Glutamatergic neuron (in vitro differentiated cells): Measurements from ENCODE around the gene TMEM196. TPM values are rescaled to one million over a fixed set of nuclear protein-coding genes. Genes with fewer than 3 reads are reported as not detected.

Experiments used
- DNase-seq: peaks from one replicate; pipeline ENCODE4 v3.0.0; 2022
- H3K27ac Mint-ChIP-seq: one replicate; pipeline ENCODE4 v1.8.0; 2020; ENCODE audit warnings: mild to moderate bottlenecking, mixed read lengths, inconsistent platforms; ENCODE audit not compliant: unreplicated experiment
- H3K27me3 Mint-ChIP-seq: one replicate; pipeline ENCODE4 v1.8.0; 2020; ENCODE audit warnings: mild to moderate bottlenecking, moderate library complexity, mixed read lengths, inconsistent platforms; ENCODE audit not compliant: unreplicated experiment
- H3K36me3 Mint-ChIP-seq: one replicate; pipeline ENCODE4 v1.8.0; 2020; ENCODE audit warnings: mild to moderate bottlenecking, mixed read lengths, inconsistent platforms; ENCODE audit not compliant: unreplicated experiment
- H3K4me1 Mint-ChIP-seq: one replicate; pipeline ENCODE4 v1.8.0; 2020; ENCODE audit warnings: mild to moderate bottlenecking, low read depth, mixed read lengths, inconsistent platforms; ENCODE audit not compliant: unreplicated experiment
- H3K4me3 Mint-ChIP-seq: one replicate; pipeline ENCODE4 v1.8.0; 2020; ENCODE audit warnings: mild to moderate bottlenecking, mixed read lengths, inconsistent platforms; ENCODE audit not compliant: unreplicated experiment
- H3K9me3 Mint-ChIP-seq: one replicate; pipeline ENCODE4 v1.8.0; 2020; ENCODE audit warnings: mild to moderate bottlenecking, moderate library complexity, mixed read lengths, inconsistent platforms; ENCODE audit not compliant: unreplicated experiment
- total RNA-seq: library from RNA; stranded (reverse); fragmentation: NEBNext Ultra II Directional; extraction: Animal tissue kit (Norgen Biotek cat#: 25700); gene quantifications from one replicate; pipeline ENCODE4 v1.2.1, GENCODE V29; 2021; ENCODE audit not compliant: unreplicated experiment
- TF ChIP-seq, protein P1 (sequence below): fragments of 200-600 bp; sonication (generic); IDR thresholded peaks from one replicate; pipeline ENCODE4 v1.5.0; 2021; ENCODE audit not compliant: partially characterized antibody, unreplicated experiment

TMEM196 gene
- total RNA-seq, 1 donor from 2014 or later = 3.6 TPM

DNA sequence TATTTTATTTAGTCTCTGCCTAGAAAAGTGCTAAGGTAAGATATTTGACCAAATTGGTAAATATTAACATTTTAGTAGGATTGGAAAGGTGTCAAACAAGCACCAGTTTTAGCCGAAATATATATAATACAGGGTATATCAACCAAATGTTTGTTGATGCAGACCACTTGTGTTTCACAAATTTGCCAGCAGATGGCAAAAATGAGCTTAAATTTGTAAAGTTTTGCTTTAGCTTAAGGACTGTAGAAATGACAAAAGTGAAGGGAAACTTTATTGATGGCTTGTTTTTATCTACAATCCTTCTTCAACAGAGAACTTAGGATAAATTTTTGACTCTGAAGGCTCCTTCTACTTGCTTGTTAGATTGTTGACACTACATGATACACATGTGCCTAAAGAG is 59.7 kb downstream of the TMEM196 start:
- DNase-seq = peak; percentile 26
- no peak overlapping the region for H3K4me3 Mint-ChIP-seq
- H3K27me3 Mint-ChIP-seq = peaks cover 3% of the 10 kb centered on the region
- H3K27ac Mint-ChIP-seq = no peak overlapping the region
- H3K9me3 Mint-ChIP-seq = peaks cover 4% of the 10 kb centered on the region
- no peaks in the 10 kb centered on the region for H3K36me3 Mint-ChIP-seq
- TF ChIP-seq, protein P1, sequence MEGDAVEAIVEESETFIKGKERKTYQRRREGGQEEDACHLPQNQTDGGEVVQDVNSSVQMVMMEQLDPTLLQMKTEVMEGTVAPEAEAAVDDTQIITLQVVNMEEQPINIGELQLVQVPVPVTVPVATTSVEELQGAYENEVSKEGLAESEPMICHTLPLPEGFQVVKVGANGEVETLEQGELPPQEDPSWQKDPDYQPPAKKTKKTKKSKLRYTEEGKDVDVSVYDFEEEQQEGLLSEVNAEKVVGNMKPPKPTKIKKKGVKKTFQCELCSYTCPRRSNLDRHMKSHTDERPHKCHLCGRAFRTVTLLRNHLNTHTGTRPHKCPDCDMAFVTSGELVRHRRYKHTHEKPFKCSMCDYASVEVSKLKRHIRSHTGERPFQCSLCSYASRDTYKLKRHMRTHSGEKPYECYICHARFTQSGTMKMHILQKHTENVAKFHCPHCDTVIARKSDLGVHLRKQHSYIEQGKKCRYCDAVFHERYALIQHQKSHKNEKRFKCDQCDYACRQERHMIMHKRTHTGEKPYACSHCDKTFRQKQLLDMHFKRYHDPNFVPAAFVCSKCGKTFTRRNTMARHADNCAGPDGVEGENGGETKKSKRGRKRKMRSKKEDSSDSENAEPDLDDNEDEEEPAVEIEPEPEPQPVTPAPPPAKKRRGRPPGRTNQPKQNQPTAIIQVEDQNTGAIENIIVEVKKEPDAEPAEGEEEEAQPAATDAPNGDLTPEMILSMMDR = peak; percentile 68
- peaks cover 2% of the 10 kb centered on the region for H3K4me1 Mint-ChIP-seq

DNA sequence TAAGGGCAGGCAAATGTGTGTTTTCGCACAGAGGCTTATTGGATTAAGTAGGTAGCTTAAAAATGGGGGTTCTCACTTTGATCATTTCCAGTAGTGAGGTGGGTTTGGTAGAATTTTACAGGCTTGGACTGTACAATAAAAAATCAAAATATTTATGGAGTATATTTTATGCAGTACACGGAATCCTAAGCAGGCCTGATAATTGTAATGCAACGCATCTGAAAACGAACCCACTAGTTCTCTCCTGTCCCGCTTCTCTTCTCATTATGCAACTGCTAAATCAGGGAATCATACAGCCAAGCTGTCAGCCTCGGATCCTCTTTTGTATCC is 64.2 kb downstream of the TMEM196 start:
- Mint-ChIP-seq H3K27me3 (peaks cover 3% of the 10 kb centered on the region), H3K27ac (peak overlapping the region; percentile 94), H3K4me3 (peak overlapping the region; percentile 93), H3K36me3 (no peaks in the 10 kb centered on the region), H3K9me3 (peaks cover 7% of the 10 kb centered on the region), H3K4me1 (peaks cover 24% of the 10 kb centered on the region)
- TF ChIP-seq, protein P1 = peak; percentile 52
- no peak for DNase-seq

DNA sequence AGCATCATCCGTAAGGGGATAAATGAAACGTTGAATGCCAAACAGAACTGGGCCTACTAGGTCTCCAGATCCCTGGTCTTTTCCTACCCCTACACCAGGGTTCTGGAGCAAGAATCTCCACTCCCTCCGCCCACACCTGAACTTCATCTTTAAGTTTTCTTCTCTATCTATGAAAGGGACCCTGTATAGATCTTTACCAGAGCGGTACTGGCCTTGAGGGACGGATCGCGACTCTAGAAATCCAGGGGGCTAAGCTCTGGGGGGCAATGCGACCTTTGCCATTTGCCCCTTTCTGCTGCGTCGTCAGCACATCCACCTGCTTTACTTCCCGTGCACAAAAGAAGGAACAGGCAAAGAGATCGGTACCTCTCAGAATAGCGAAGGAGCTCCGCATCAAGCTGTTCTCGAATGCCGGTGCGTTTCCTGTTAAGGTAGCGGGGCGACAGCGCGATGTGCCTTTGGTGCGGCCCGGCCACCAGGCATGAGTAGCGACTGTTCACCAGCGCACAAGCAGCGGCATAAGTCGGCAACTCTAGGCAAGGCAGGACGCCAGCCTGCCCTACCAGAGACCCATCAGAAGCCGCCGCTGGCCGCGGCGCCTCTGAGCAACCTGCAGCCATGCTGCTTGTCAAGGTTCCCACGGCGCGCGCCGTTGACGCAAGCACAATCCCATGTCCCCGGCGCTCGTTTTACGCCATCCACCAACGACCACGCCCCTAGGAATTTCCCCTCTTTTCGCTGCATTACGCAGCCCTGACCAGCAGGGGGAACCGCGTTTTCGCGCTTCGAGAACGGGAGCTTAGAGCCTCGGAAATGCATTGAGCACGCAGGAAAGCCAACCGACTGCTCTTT is 64.8 kb downstream of the TMEM196 start, which contains the start of gene POLR1F:
Gene POLR1F, minus strand, starts transcription at position 641 of the 852 bp plus-strand sequence. Its CDS starts 21 bp downstream, at position 620.
- Mint-ChIP-seq H3K27me3 (peaks cover 3% of the 10 kb centered on the region), H3K9me3 (peaks cover 7% of the 10 kb centered on the region), H3K4me1 (peaks cover 24% of the 10 kb centered on the region), H3K36me3 (no peaks in the 10 kb centered on the region), H3K27ac (peak within 1 kb of the TSS; percentile 94), H3K4me3 (peak within 1 kb of the TSS; percentile 93)
- DNase-seq = peak; percentile 93
- TF ChIP-seq, protein P1 = peak; percentile 98

DNA sequence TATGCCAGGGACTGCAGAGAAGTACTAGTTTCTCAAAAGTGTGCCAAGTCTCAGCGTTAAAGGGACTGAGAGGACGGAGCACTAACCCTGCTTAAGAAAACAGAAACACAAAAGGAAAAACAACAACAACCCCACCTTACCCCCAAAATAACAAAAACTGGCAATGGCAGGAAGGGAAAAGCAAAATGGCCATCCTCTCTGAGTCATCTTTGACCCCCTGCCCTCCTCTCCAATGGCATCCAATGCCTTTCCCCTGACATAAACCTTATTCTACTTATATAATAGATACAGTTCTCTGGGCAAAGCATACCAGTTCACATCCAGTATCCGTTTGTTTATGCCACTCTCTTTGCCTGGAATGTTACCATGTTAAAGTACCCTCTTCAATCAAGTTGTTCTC is 66.2 kb downstream of the TMEM196 start:
- TF ChIP-seq, protein P1 = no peak
- peaks cover 24% of the 10 kb centered on the region for H3K4me1 Mint-ChIP-seq
- H3K36me3 Mint-ChIP-seq = no peaks in the 10 kb centered on the region
- peaks cover 3% of the 10 kb centered on the region for H3K27me3 Mint-ChIP-seq
- peaks cover 7% of the 10 kb centered on the region for H3K9me3 Mint-ChIP-seq
- H3K27ac Mint-ChIP-seq = no peak overlapping the region
- H3K4me3 Mint-ChIP-seq = peak overlapping the region; percentile 93
- no peak for DNase-seq

DNA sequence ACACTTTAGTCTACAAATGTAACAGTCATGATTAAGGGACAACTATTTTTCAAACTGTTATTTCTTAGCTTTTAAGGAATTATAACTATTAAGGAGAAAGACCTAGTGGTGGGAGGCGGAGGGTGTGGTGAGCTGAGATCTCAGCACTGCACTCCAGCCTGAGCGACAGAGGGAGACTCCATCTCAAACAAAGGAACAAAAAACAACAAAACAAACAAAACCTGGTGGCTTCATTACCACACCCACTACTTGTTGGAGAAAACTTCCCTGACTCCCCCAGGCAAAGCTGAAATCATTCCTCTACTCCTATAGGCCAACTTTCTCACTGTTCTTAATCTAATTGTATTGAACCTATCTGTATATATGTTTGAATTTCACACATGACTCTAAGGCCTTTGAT is 67.8 kb downstream of the TMEM196 start:
- TF ChIP-seq, protein P1 = no peak
- Mint-ChIP-seq H3K27me3 (peaks cover 3% of the 10 kb centered on the region), H3K4me3 (peak overlapping the region; percentile 68), H3K9me3 (peaks cover 7% of the 10 kb centered on the region), H3K27ac (no peak overlapping the region), H3K4me1 (peaks cover 24% of the 10 kb centered on the region), H3K36me3 (no peaks in the 10 kb centered on the region)
- no peak for DNase-seq
